ENCODE results near the gene SLC35D1. TPM values are rescaled to one million over a fixed set of nuclear protein-coding genes. Genes with fewer than 3 reads are reported as not detected.

Gene SLC35D1
- total RNA-seq, 1 donor from 2014 or later, result 5.6 TPM

GRCh38 chr1:67005068-67005467 lies 48.9 kb downstream of the SLC35D1 start:
- no peaks in the 10 kb centered on the region for H3K27me3 ChIP-seq (ENCODE audit: low read depth)
- H3K4me3 ChIP-seq, result no peak overlapping the region
- peaks cover 45% of the 10 kb centered on the region for H3K36me3 ChIP-seq
- ATAC-seq, result no peak
- intact Hi-C loops (cut with DNase I), result no loop called here
- TF ChIP-seq CTCF (IDR thresholded peaks at IDR 0.05), result no peak
- no peaks in the 10 kb centered on the region for H3K9me3 ChIP-seq
- no peak for DNase-seq
- no peak overlapping the region for H3K27ac ChIP-seq
- H3K4me1 ChIP-seq, result no peaks in the 10 kb centered on the region

GRCh38 chr1:67004176-67004575 lies 49.8 kb downstream of the SLC35D1 start:
- TF ChIP-seq CTCF (IDR thresholded peaks at IDR 0.05), result no peak
- ATAC-seq, result no peak
- H3K27ac ChIP-seq, result no peak overlapping the region
- DNase-seq, result no peak
- intact Hi-C loops (cut with DNase I), result no loop called here
- H3K36me3 ChIP-seq, result peaks cover 46% of the 10 kb centered on the region
- H3K9me3 ChIP-seq, result no peaks in the 10 kb centered on the region
- H3K4me3 ChIP-seq, result no peak overlapping the region
- no peaks in the 10 kb centered on the region for H3K4me1 ChIP-seq
- H3K27me3 ChIP-seq (ENCODE audit: low read depth), result no peaks in the 10 kb centered on the region

GRCh38 chr1:67001682-67002425 lies 52.1 kb downstream of the SLC35D1 start:
- no peak for TF ChIP-seq CTCF (IDR thresholded peaks at IDR 0.05)
- ATAC-seq (peak; percentile 62 to 68), DNase-seq (no peak)
- Histone ChIP-seq H3K36me3 (peaks cover 37% of the 10 kb centered on the region), H3K4me1 (no peaks in the 10 kb centered on the region), H3K4me3 (no peak overlapping the region), H3K27me3 (ENCODE audit: low read depth) (no peaks in the 10 kb centered on the region), H3K27ac (peak overlapping the region; percentile 44), H3K9me3 (no peaks in the 10 kb centered on the region)
- intact Hi-C loops (cut with DNase I), result no loop called here

- intact Hi-C loops (cut with DNase I), result loop anchor here (10.0 kb wide), 1 partner anchor 145 kb away; no protein-coding TSS in a partner anchor
- no peak overlapping the region for H3K27ac ChIP-seq
- DNase-seq (no peak), ATAC-seq (no peak)
- no peak overlapping the region for H3K4me3 ChIP-seq
- no peaks in the 10 kb centered on the region for H3K9me3 ChIP-seq
- H3K27me3 ChIP-seq (ENCODE audit: low read depth), result no peaks in the 10 kb centered on the region
- no peak for TF ChIP-seq CTCF (IDR thresholded peaks at IDR 0.05)
- H3K4me1 ChIP-seq, result peaks cover 5% of the 10 kb centered on the region
- H3K36me3 ChIP-seq, result peaks cover 37% of the 10 kb centered on the region
These were observed 54.1 kb downstream of the SLC35D1 start for GRCh38 chr1:66999640-67000400.

GRCh38 chr1:66998972-66999371 lies 55.0 kb downstream of the SLC35D1 start:
- Histone ChIP-seq H3K36me3 (peaks cover 31% of the 10 kb centered on the region), H3K27ac (no peak overlapping the region), H3K4me3 (no peak overlapping the region), H3K4me1 (peaks cover 5% of the 10 kb centered on the region), H3K9me3 (no peaks in the 10 kb centered on the region), H3K27me3 (ENCODE audit: low read depth) (no peaks in the 10 kb centered on the region)
- no peak for TF ChIP-seq CTCF (IDR thresholded peaks at IDR 0.05)
- DNase-seq (no peak), ATAC-seq (no peak)
- intact Hi-C loops (cut with DNase I), result loop anchor here (10.0 kb wide), 1 partner anchor 146 kb away; no protein-coding TSS in a partner anchor
